Astrocyte (in vitro differentiated cells and primary cell): ENCODE measurements around the gene PLXNB2.

Experiments used
- EZH2 ChIP-seq: IDR thresholded peaks from 2 replicates; pipeline ENCODE4 v1.6.1; 2012; ENCODE audit warnings: mild to moderate bottlenecking, low read length, inconsistent platforms; ENCODE audit not compliant: insufficient read depth
- TF ChIP-seq, protein P1 (sequence below): IDR thresholded peaks from 2 replicates; pipeline ENCODE4 v1.5.1; 2011; ENCODE audit warnings: low read depth, mild to moderate bottlenecking, inconsistent platforms, low read length, moderate library complexity; ENCODE audit not compliant: insufficient read depth

GRCh38 chr22:50256258-50256862 is 51.1 kb downstream of the PLXNB2 start:
- TF ChIP-seq, protein P1, sequence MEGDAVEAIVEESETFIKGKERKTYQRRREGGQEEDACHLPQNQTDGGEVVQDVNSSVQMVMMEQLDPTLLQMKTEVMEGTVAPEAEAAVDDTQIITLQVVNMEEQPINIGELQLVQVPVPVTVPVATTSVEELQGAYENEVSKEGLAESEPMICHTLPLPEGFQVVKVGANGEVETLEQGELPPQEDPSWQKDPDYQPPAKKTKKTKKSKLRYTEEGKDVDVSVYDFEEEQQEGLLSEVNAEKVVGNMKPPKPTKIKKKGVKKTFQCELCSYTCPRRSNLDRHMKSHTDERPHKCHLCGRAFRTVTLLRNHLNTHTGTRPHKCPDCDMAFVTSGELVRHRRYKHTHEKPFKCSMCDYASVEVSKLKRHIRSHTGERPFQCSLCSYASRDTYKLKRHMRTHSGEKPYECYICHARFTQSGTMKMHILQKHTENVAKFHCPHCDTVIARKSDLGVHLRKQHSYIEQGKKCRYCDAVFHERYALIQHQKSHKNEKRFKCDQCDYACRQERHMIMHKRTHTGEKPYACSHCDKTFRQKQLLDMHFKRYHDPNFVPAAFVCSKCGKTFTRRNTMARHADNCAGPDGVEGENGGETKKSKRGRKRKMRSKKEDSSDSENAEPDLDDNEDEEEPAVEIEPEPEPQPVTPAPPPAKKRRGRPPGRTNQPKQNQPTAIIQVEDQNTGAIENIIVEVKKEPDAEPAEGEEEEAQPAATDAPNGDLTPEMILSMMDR = no peak
- TF ChIP-seq EZH2 = no peak
